KOPT-K1 (cell line): ENCODE data around the gene SEZ6.

ENCODE experiments used
- H3K27ac ChIP-seq: fragments of 200-600 bp; sonication (generic); 2 replicates; pipeline ENCODE4 v1.5.1; 2016; ENCODE audit warnings: antibody characterized with exemption, mild to moderate bottlenecking, low read depth, low read length; ENCODE audit not compliant: poor library complexity, severe bottlenecking
- H3K36me3 ChIP-seq: fragments of 200-600 bp; sonication (generic); 2 replicates; pipeline ENCODE4 v1.5.1; 2017; ENCODE audit warnings: antibody characterized with exemption, mild to moderate bottlenecking, low read length, moderate library complexity; ENCODE audit not compliant: insufficient read depth
- H3K9me3 ChIP-seq: fragments of 200-600 bp; sonication (generic); 2 replicates; pipeline ENCODE4 v1.5.1; 2017; ENCODE audit warnings: antibody characterized with exemption, low read length, mild to moderate bottlenecking; ENCODE audit not compliant: insufficient read depth, poor library complexity, severe bottlenecking

Gene SEZ6

GRCh38 chr17:28950752-28951427, 54.9 kb downstream of the SEZ6 start:
- Histone ChIP-seq H3K36me3 (peaks cover 19% of the 10 kb centered on the region), H3K9me3 (no peaks in the 10 kb centered on the region), H3K27ac (peak overlapping the region; percentile 94)

- H3K9me3 ChIP-seq: no peaks in the 10 kb centered on the region
- peaks cover 26% of the 10 kb centered on the region for H3K36me3 ChIP-seq
- H3K27ac ChIP-seq: peak overlapping the region; percentile 94
Observed at GRCh38 chr17:28950017-28950751, 55.6 kb downstream of the SEZ6 start.

DNA sequence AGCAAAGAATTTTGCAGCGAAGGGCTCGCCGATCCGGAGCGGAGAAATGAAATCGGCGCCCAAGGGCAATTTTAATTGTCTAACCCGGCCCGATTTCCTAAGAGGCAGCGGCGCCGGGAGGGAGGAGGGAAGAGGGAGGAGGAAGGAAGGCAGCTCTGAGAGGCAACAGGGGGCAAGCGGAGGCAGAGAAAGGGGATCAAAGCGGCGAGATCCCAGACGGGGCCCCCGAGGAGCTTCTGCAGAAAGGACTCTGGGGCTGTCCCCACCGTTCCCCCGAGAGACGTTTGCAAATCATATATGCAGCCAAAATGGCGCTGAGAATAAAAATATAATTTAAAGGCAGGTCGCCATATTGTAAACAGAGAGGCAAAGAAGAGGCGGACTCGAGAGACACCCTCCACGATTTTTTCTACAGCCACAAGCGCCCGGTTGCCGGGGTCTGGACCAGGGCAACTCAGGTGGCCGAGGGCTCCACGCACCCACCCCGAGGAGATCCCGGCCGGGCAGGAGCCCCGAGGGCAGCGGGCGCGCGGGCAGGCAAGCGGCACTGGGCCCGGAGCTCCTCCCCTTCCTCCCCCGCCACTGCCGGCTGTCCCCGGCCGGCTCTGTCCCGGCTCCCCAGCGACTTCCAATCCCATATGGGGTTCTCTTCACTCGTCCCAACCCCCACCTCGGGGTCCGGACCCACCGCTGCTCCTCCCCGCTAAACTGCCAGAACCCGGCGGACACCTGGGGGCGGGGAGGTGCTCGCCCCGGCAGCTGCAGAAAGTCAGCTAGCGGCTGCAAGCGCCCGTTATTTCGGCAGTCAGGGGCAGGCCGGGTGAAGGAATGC, 56.4 kb downstream of the SEZ6 start:
- peak overlapping the region; percentile 94 for H3K27ac ChIP-seq
- peaks cover 34% of the 10 kb centered on the region for H3K36me3 ChIP-seq
- H3K9me3 ChIP-seq: no peaks in the 10 kb centered on the region

- Histone ChIP-seq H3K9me3 (no peaks in the 10 kb centered on the region), H3K36me3 (peaks cover 39% of the 10 kb centered on the region), H3K27ac (peak overlapping the region; percentile 94)
Observed at GRCh38 chr17:28948873-28949184, 57.0 kb downstream of the SEZ6 start.

DNA sequence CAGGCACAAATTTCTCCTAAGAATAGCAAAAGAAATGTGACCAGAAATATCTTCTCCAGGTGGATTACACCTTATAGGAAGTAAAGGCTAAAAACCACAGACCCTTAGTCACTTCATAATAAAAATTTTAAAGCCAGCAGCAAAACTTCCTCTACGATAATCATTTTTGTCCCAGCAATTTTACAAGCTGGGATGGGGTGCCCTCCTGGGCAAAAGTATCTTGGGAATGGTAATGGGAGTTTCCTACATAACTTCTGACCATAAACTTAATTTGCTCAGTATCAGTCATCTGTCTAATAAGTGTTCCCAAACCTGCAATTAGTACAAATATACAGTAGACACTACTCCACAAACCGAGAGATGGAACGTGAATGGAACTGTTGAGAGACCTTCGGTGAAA, 57.5 kb downstream of the SEZ6 start:
- peaks cover 44% of the 10 kb centered on the region for H3K36me3 ChIP-seq

GRCh38 chr17:28947639-28948038, 58.2 kb downstream of the SEZ6 start:
- peak overlapping the region; percentile 94 for H3K27ac ChIP-seq
- H3K36me3 ChIP-seq: peaks cover 50% of the 10 kb centered on the region

More for the DNA sequence above, 57.5 kb downstream of the SEZ6 start:
- Histone ChIP-seq H3K27ac (peak overlapping the region; percentile 94), H3K9me3 (no peaks in the 10 kb centered on the region)

GRCh38 chr17:28946239-28946638, 59.6 kb downstream of the SEZ6 start:
- Histone ChIP-seq H3K9me3 (no peaks in the 10 kb centered on the region), H3K36me3 (peaks cover 60% of the 10 kb centered on the region), H3K27ac (no peak overlapping the region)

More at GRCh38 chr17:28947639-28948038, 58.2 kb downstream of the SEZ6 start:
- H3K9me3 ChIP-seq: no peaks in the 10 kb centered on the region

GRCh38 chr17:28944862-28945741, 60.7 kb downstream of the SEZ6 start:
- peaks cover 68% of the 10 kb centered on the region for H3K36me3 ChIP-seq
- no peak overlapping the region for H3K27ac ChIP-seq
- H3K9me3 ChIP-seq: no peaks in the 10 kb centered on the region

DNA sequence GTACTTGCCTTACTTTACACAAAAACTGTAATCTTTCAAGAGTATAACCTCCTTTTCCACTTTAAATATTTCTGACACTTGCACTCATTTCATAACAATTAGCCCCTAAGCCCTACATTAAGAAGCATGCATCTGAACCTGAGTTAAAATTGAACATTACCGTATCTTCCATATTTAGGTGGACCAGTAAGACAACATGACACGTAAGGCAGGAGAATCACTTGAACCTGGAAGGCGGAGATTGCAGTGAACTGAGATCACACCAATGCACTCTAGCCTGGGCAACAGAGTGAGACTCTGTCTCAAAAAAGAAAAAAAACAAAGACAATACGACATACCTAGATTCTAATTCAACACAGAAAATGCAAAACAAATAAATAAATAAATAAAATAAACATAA, 61.5 kb downstream of the SEZ6 start:
- H3K27ac ChIP-seq: no peak overlapping the region
- peaks cover 76% of the 10 kb centered on the region for H3K36me3 ChIP-seq
- no peaks in the 10 kb centered on the region for H3K9me3 ChIP-seq

GRCh38 chr17:28942925-28943324, 62.9 kb downstream of the SEZ6 start:
- H3K36me3 ChIP-seq: peaks cover 87% of the 10 kb centered on the region
- no peaks in the 10 kb centered on the region for H3K9me3 ChIP-seq
- no peak overlapping the region for H3K27ac ChIP-seq

GRCh38 chr17:28941251-28941650, 64.6 kb downstream of the SEZ6 start:
- H3K27ac ChIP-seq: no peak overlapping the region
- peaks cover 85% of the 10 kb centered on the region for H3K36me3 ChIP-seq
- H3K9me3 ChIP-seq: no peaks in the 10 kb centered on the region

DNA sequence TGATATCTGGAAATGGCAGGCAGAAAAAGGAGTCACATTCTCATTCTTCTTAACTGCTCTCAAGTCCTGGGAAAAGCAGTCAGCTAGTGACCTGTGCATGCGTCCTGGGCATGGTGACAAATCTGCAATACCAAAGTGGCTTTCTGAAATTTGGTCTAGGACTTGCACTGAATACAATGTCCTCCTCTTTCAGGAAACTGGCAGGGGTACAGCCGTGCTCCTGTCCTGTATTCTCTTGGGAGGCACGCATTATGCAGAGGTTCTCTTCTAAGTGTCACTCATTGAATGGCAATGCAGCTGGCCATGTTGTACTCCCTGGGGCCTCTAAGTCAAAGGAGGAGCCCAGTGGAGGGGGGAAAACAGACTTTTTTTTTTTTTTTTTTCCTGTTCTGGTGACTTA, 65.2 kb downstream of the SEZ6 start:
- H3K27ac ChIP-seq: no peak overlapping the region
- no peaks in the 10 kb centered on the region for H3K9me3 ChIP-seq
- peaks cover 85% of the 10 kb centered on the region for H3K36me3 ChIP-seq

GRCh38 chr17:28940142-28940541, 65.7 kb downstream of the SEZ6 start:
- peaks cover 85% of the 10 kb centered on the region for H3K36me3 ChIP-seq
- no peak overlapping the region for H3K27ac ChIP-seq

GRCh38 chr17:28938552-28938951, 67.3 kb downstream of the SEZ6 start:
- Histone ChIP-seq H3K9me3 (no peaks in the 10 kb centered on the region), H3K27ac (no peak overlapping the region), H3K36me3 (peaks cover 81% of the 10 kb centered on the region)

More at GRCh38 chr17:28940142-28940541, 65.7 kb downstream of the SEZ6 start:
- no peaks in the 10 kb centered on the region for H3K9me3 ChIP-seq
